Common myeloid progenitor, CD34-positive (primary cell): ENCODE measurements around the gene ALG2.
"Not testable (repeated sequence)": the region's sequence is repeated elsewhere in the genome, so short reads cannot be mapped to it uniquely, and the experiment has no call there.

Experiments used
- CTCF ChIA-PET: fragments of 350-600 bp; sonication (Branson Sonifier 250); formaldehyde crosslinking; loops from one replicate; lab custom pipeline; 2021; ENCODE audit warnings: antibody characterized with exemption; lab: Charles Lee
- POLR2A ChIA-PET: fragments of 350-600 bp; sonication (Branson Sonifier 250); formaldehyde crosslinking; loops from one replicate; lab custom pipeline; 2021; ENCODE audit warnings: antibody characterized with exemption; lab: Charles Lee
- DNase-seq, 3 donors: peaks; one replicate each; pipeline versions ENCODE4 v3.0.0 to v3.0.0-alpha.2; 2013
- H3K27ac ChIP-seq, 2 experiments: 1 replicate in 1 of 2; 2 replicates in 1 of 2; pipeline ENCODE4 v1.7.0; 2013; ENCODE audit warnings: inconsistent platforms in 2 of 2, low read length in 2 of 2, mild to moderate bottlenecking in 2 of 2, low read depth in 1 of 2, moderate library complexity in 1 of 2; ENCODE audit not compliant: severe bottlenecking in 2 of 2, insufficient read depth in 1 of 2, poor library complexity in 1 of 2
- H3K27me3 ChIP-seq, 5 experiments: replicated peaks in 2 of 5; 1 replicate in 3 of 5; 2 replicates in 2 of 5; pipeline versions ENCODE4 v1.6.1 to v1.7.0; 2013; ENCODE audit warnings: low read length in 4 of 5, mild to moderate bottlenecking in 2 of 5, moderate library complexity in 2 of 5, inconsistent platforms in 1 of 5; ENCODE audit not compliant: insufficient read depth in 5 of 5, control insufficient read depth in 4 of 5
- H3K36me3 ChIP-seq, 4 experiments: 1 replicate in 2 of 4; 2 replicates in 2 of 4; pipeline versions ENCODE4 v1.6.1 to v1.7.0; 2013; ENCODE audit warnings: low read length in 3 of 4, control low read depth in 1 of 4, mild to moderate bottlenecking in 1 of 4; ENCODE audit not compliant: control insufficient read depth in 4 of 4, insufficient read depth in 4 of 4
- H3K4me1 ChIP-seq, 4 experiments: 1 replicate in 3 of 4; 2 replicates in 1 of 4; pipeline versions ENCODE4 v1.6.1 to v1.7.1; 2013; ENCODE audit warnings: low read length in 3 of 4, mild to moderate bottlenecking in 3 of 4, control low read depth in 1 of 4, inconsistent platforms in 1 of 4, moderate library complexity in 1 of 4; ENCODE audit not compliant: control insufficient read depth in 4 of 4, insufficient read depth in 4 of 4; ENCODE audit errors: control extremely low read depth in 1 of 4
- H3K4me3 ChIP-seq, 7 experiments: 1 replicate in 4 of 7; 2 replicates in 3 of 7; pipeline versions ENCODE4 v1.5.1 to v1.7.0; 2013; ENCODE audit warnings: mild to moderate bottlenecking in 7 of 7, low read length in 6 of 7, moderate library complexity in 6 of 7, inconsistent platforms in 2 of 7, low read depth in 2 of 7, control low read depth in 1 of 7; ENCODE audit not compliant: insufficient read depth in 4 of 7, control insufficient read depth in 1 of 7; ENCODE audit errors: extremely low read depth in 1 of 7
- H3K9me3 ChIP-seq, 5 experiments: 1 replicate in 4 of 5; 2 replicates in 1 of 5; pipeline versions ENCODE4 v1.6.1 to v1.7.1; 2013; ENCODE audit warnings: low read length in 4 of 5, mild to moderate bottlenecking in 2 of 5, inconsistent platforms in 1 of 5, low read depth in 1 of 5, moderate library complexity in 1 of 5; ENCODE audit not compliant: control insufficient read depth in 4 of 5, insufficient read depth in 2 of 5; ENCODE audit errors: control extremely low read depth in 1 of 5
- WGBS: methylation state at CpG from one replicate; pipeline ENCODE4 v1.1.5; 2013; ENCODE audit not compliant: insufficient coverage; 5-methylcytosine and 5-hydroxymethylcytosine counted together

The ALG2 gene

GRCh38 chr9:99197987-99198386, 23.8 kb downstream of the ALG2 start:
- peaks cover 0 to 3% (median 0%) of the 10 kb centered on the region in 4 experiments for H3K4me1 ChIP-seq
- no peak overlapping the region for H3K27ac ChIP-seq
- no peaks in the 10 kb centered on the region for H3K27me3 ChIP-seq
- WGBS = 79% methylated on average over 7 of the region's 9 CpGs
- no peaks in the 10 kb centered on the region for H3K9me3 ChIP-seq
- POLR2A ChIA-PET = interaction anchor here (1.1 kb wide), 1 partner anchor 24 kb away, joined by 3 read pairs; the partner anchor contains the start of genes ALG2 and SEC61B
- CTCF ChIA-PET = interaction anchor here (0.7 to 1.9 kb wide), 5 partner anchors 11 to 1123 kb away, joined by 3 to 6 read pairs (median 4); no protein-coding TSS in a partner anchor
- no peak overlapping the region for H3K4me3 ChIP-seq
- no peak for DNase-seq
- H3K36me3 ChIP-seq = no peaks in the 10 kb centered on the region

GRCh38 chr9:99197124-99197630, 24.6 kb downstream of the ALG2 start:
- no peak overlapping the region for H3K4me3 ChIP-seq
- ChIA-PET POLR2A (interaction anchor here (0.6 kb wide), 1 partner anchor 13 kb away, joined by 3 read pairs; no protein-coding TSS in a partner anchor), CTCF (interaction anchor here (0.7 to 1.9 kb wide), 9 partner anchors 10 to 1124 kb away, joined by 3 to 6 read pairs (median 4); partner anchors contain the start of genes ALG2 and SEC61B)
- no peak overlapping the region for H3K27ac ChIP-seq
- no peak for DNase-seq
- no peaks in the 10 kb centered on the region for H3K36me3 ChIP-seq
- H3K27me3 ChIP-seq = no peaks in the 10 kb centered on the region
- peaks cover 0 to 3% (median 0%) of the 10 kb centered on the region in 4 experiments for H3K4me1 ChIP-seq
- 97% methylated on average over 3 of the region's 3 CpGs for WGBS
- no peaks in the 10 kb centered on the region for H3K9me3 ChIP-seq

GRCh38 chr9:99196484-99196883, 25.3 kb downstream of the ALG2 start:
- H3K4me1 ChIP-seq, H3K27me3 ChIP-seq, H3K4me3 ChIP-seq, H3K9me3 ChIP-seq, H3K27ac ChIP-seq, H3K36me3 ChIP-seq, DNase-seq, POLR2A ChIA-PET: not testable (repeated sequence)
- CTCF ChIA-PET = interaction anchor here (1.0 to 1.4 kb wide), 3 partner anchors 12 to 36 kb away, joined by 3 to 6 read pairs (median 5); no protein-coding TSS in a partner anchor
- WGBS = 98% methylated on average over 5 of the region's 5 CpGs

- H3K9me3 ChIP-seq = no peaks in the 10 kb centered on the region
- no peaks in the 10 kb centered on the region for H3K36me3 ChIP-seq
- peak in 2 of 3 donors; percentile 57 to 64 for DNase-seq
- ChIA-PET POLR2A (no interaction called here), CTCF (interaction anchor here (1.0 to 1.9 kb wide), 3 partner anchors 8 to 38 kb away, joined by 3 to 5 read pairs (median 4); no protein-coding TSS in a partner anchor)
- H3K27me3 ChIP-seq = no peaks in the 10 kb centered on the region
- H3K4me1 ChIP-seq = peaks cover 0 to 3% (median 0%) of the 10 kb centered on the region in 4 experiments
- H3K4me3 ChIP-seq = no peak overlapping the region
- WGBS = 44% methylated on average over 1 of the region's 2 CpGs
- H3K27ac ChIP-seq = no peak overlapping the region
These were observed 28.3 kb downstream of the ALG2 start for GRCh38 chr9:99193466-99193821.

GRCh38 chr9:99192786-99193465, 28.8 kb downstream of the ALG2 start:
- no peaks in the 10 kb centered on the region for H3K36me3 ChIP-seq
- ChIA-PET CTCF (interaction anchor here (1.3 to 1.6 kb wide), 2 partner anchors 8 to 10 kb away, joined by 3 to 4 read pairs; no protein-coding TSS in a partner anchor), POLR2A (no interaction called here)
- 100% methylated on average over 4 of the region's 5 CpGs for WGBS
- DNase-seq = no peak
- H3K9me3 ChIP-seq = no peaks in the 10 kb centered on the region
- no peaks in the 10 kb centered on the region for H3K27me3 ChIP-seq
- H3K4me3 ChIP-seq = no peak overlapping the region
- H3K4me1 ChIP-seq = peaks cover 0 to 3% (median 0%) of the 10 kb centered on the region in 4 experiments
- no peak overlapping the region for H3K27ac ChIP-seq

- H3K27me3 ChIP-seq = no peaks in the 10 kb centered on the region
- DNase-seq = no peak
- ChIA-PET POLR2A (no interaction called here), CTCF (interaction anchor here (0.8 to 1.6 kb wide), 5 partner anchors 9 to 41 kb away, joined by 3 to 6 read pairs (median 3); no protein-coding TSS in a partner anchor)
- H3K27ac ChIP-seq = no peak overlapping the region
- peaks cover 0 to 8% (median 3%) of the 10 kb centered on the region in 4 experiments for H3K4me1 ChIP-seq
- H3K4me3 ChIP-seq = no peak overlapping the region
- H3K9me3 ChIP-seq = no peaks in the 10 kb centered on the region
- WGBS = 94% methylated on average over 3 of the region's 3 CpGs
- no peaks in the 10 kb centered on the region for H3K36me3 ChIP-seq
These were observed 31.0 kb downstream of the ALG2 start for GRCh38 chr9:99190597-99191283.
